IPS DF 4.7 (cell line): ENCODE results near the gene DCAF11.

Source experiments
- DNase-seq: peaks from one replicate; pipeline ENCODE4 v3.0.0-alpha.2; 2013; ENCODE audit warnings: low spot score; ENCODE audit errors: extremely low read depth

Gene DCAF11

GRCh38 chr14:24117179-24117578 is 2.6 kb downstream of the DCAF11 start:
- DNase-seq = no peak

- no peak for DNase-seq
Measured at GRCh38 chr14:24119691-24120090, 5.1 kb downstream of the DCAF11 start.

GRCh38 chr14:24121210-24121609 is 6.6 kb downstream of the DCAF11 start:
- no peak for DNase-seq

- DNase-seq = no peak
Measured at GRCh38 chr14:24122416-24122815, 7.8 kb downstream of the DCAF11 start.

- DNase-seq = no peak
Measured at GRCh38 chr14:24122898-24123297, 8.3 kb downstream of the DCAF11 start.

- DNase-seq = no peak
Measured at GRCh38 chr14:24123424-24124417, 9.1 kb downstream of the DCAF11 start.

GRCh38 chr14:24126939-24127338 is 12.4 kb downstream of the DCAF11 start:
- DNase-seq = no peak

- DNase-seq = no peak
Measured at GRCh38 chr14:24127673-24128072, 13.1 kb downstream of the DCAF11 start.

- DNase-seq = no peak
Measured at GRCh38 chr14:24129410-24129998, 14.9 kb downstream of the DCAF11 start.

GRCh38 chr14:24130380-24130716 is 15.8 kb downstream of the DCAF11 start, which contains the start of gene FITM1:
FITM1 (plus strand) TSS chr14:24130659; CDS start chr14:24131564, 905 bp downstream.
- no peak for DNase-seq

GRCh38 chr14:24130717-24131548 is 16.4 kb downstream of the DCAF11 start:
- DNase-seq = no peak

- no peak for DNase-seq
Measured at GRCh38 chr14:24131549-24131966, 17.0 kb downstream of the DCAF11 start.

- no peak for DNase-seq
Measured at GRCh38 chr14:24132061-24132685, 17.6 kb downstream of the DCAF11 start.

GRCh38 chr14:24132976-24133375 is 18.4 kb downstream of the DCAF11 start:
- DNase-seq = no peak

GRCh38 chr14:24133735-24134134 is 19.2 kb downstream of the DCAF11 start:
- no peak for DNase-seq

GRCh38 chr14:24135584-24135833 is 20.9 kb downstream of the DCAF11 start:
- no peak for DNase-seq

- no peak for DNase-seq
Measured at GRCh38 chr14:24135834-24136683, 21.5 kb downstream of the DCAF11 start, which contains the start of gene PSME1. PSME1 (plus strand) TSS chr14:24136194; CDS start chr14:24136263, 69 bp downstream.

- no peak for DNase-seq
Measured at GRCh38 chr14:24136684-24137528, 22.3 kb downstream of the DCAF11 start.

GRCh38 chr14:24137529-24138395 is 23.2 kb downstream of the DCAF11 start:
- no peak for DNase-seq
